Psoas muscle (tissue), 8 donors: ENCODE measurements around the gene AHCYL1. TPM values are rescaled to one million over a fixed set of nuclear protein-coding genes. Genes with fewer than 3 reads are reported as not detected.

Experiments
- ATAC-seq, 4 donors: fragments of 200-7000 bp; cut with Tn5 transposase; one replicate each; pipeline ENCODE4 v1.9.1; 2020; ENCODE audit warnings: moderate library complexity in 3 of 4, mild to moderate bottlenecking in 2 of 4
- DNase-seq, 2 donors: peaks; one replicate each; pipeline ENCODE4 v3.0.0-alpha.2; 2020
- H3K27ac ChIP-seq: fragments of 200-600 bp; one replicate; pipeline ENCODE4 v1.8.0; 2022
- H3K27me3 ChIP-seq, 3 donors: fragments of 200-600 bp in 1 of 3; one replicate each; pipeline versions ENCODE4 v1.6.1 to v1.8.0; 2013 to 2022; ENCODE audit warnings: low read length in 2 of 3, mild to moderate bottlenecking in 2 of 3, moderate library complexity in 1 of 3; ENCODE audit not compliant: insufficient read depth in 3 of 3
- H3K36me3 ChIP-seq, 2 donors: fragments of 200-600 bp in 1 of 2; one replicate each; pipeline versions ENCODE4 v1.6.1 to v1.8.0; 2013 to 2022; ENCODE audit warnings: low read depth in 1 of 2, mild to moderate bottlenecking in 1 of 2, moderate library complexity in 1 of 2; ENCODE audit not compliant: insufficient read depth in 1 of 2
- H3K4me1 ChIP-seq: fragments of 200-600 bp; one replicate; pipeline ENCODE4 v1.8.0; 2022
- H3K4me3 ChIP-seq: fragments of 200-600 bp; one replicate; pipeline ENCODE4 v1.8.0; 2022; ENCODE audit warnings: mild to moderate bottlenecking
- H3K9me3 ChIP-seq: fragments of 200-600 bp; one replicate; pipeline ENCODE4 v1.8.0; 2022
- CTCF ChIP-seq: fragments of 200-600 bp; IDR thresholded peaks from one replicate; pipeline ENCODE4 v1.8.0; 2022; ENCODE audit warnings: antibody characterized with exemption
- WGBS, 3 donors: extraction: QIAGEN DNeasy Blood & Tissue Kit; methylation state at CpG; one replicate each; pipeline versions ENCODE4 v1.1.6 to v1.1.7; 2013; 5-methylcytosine and 5-hydroxymethylcytosine counted together
- intact Hi-C, 2 donors: fragments of 100-400 bp; cut with DNase I; formaldehyde crosslinking; loops; one replicate each; pipeline versions ENCODE4 v1.11.0 to v1.14.2; 2022
- polyA plus RNA-seq, 3 donors: library from polyadenylated mRNA; stranded (reverse); fragments of 200-250 nt; gene quantifications; one replicate each; pipeline ENCODE4 v1.2.3, GENCODE V29; 2013
- total RNA-seq, 4 donors: library from RNA; stranded (reverse); fragmentation: NEBNext Ultra II Directional in 2 of 4; extraction: Animal tissue kit (Norgen Biotek cat#: 25700) in 2 of 4; gene quantifications; one replicate each; pipeline versions ENCODE4 v1.2.1 to v1.2.4, GENCODE V29; 2021 to 2023
- donor health status: healthy with polysubstance abuse.
- donor health status: DM: no; HTN: no; CAD: no; lungs with moderate emphysema.
- donor health status: Bipolar disorder and iron deficiency.
- donor health status: healthy.
- donor health status: DM: yes; HTN: yes; CAD: no.
- donor health status: DM: no; HTN: no; CAD: no.
- donor health status: DM: no; HTN: no; CAD: no.
- donor health status: DM: yes; HTN: yes; CAD: no.

AHCYL1 gene
- total and polyA plus RNA-seq, 7 donors = 42.5 to 128 (median 60.2) TPM

GRCh38 chr1:110047463-110047862, 62.9 kb downstream of the AHCYL1 start:
- ATAC-seq (no peak), DNase-seq (no peak)
- H3K27ac ChIP-seq = no peak overlapping the region
- 75 to 83% (median 78%) methylated on average over 3 of the region's 3 CpGs for WGBS, 3 donors
- no peaks in the 10 kb centered on the region for H3K27me3 ChIP-seq
- peaks cover 4% of the 10 kb centered on the region for H3K4me1 ChIP-seq
- TF ChIP-seq CTCF = no peak
- H3K9me3 ChIP-seq = no peaks in the 10 kb centered on the region
- H3K36me3 ChIP-seq = peaks cover 22 to 100% of the 10 kb centered on the region in 2 donors
- intact Hi-C loops = no loop called here
- no peak overlapping the region for H3K4me3 ChIP-seq

- intact Hi-C loops = no loop called here
- DNase-seq (no peak), ATAC-seq (peak; percentile 9 to 44 (median 24))
- H3K27me3 ChIP-seq = no peaks in the 10 kb centered on the region
- no peak overlapping the region for H3K4me3 ChIP-seq
- H3K4me1 ChIP-seq = peaks cover 4% of the 10 kb centered on the region
- peaks cover 22 to 100% of the 10 kb centered on the region in 2 donors for H3K36me3 ChIP-seq
- WGBS, 3 donors = 34 to 72% (median 44%) methylated on average over 5 of the region's 5 CpGs
- no peak overlapping the region for H3K27ac ChIP-seq
- no peaks in the 10 kb centered on the region for H3K9me3 ChIP-seq
- no peak for TF ChIP-seq CTCF
These were observed 63.7 kb downstream of the AHCYL1 start for GRCh38 chr1:110048240-110048639.

- Histone ChIP-seq H3K27me3 (no peaks in the 10 kb centered on the region), H3K27ac (no peak overlapping the region), H3K36me3 (peaks cover 22 to 100% of the 10 kb centered on the region in 2 donors), H3K4me3 (no peak overlapping the region), H3K4me1 (peaks cover 4% of the 10 kb centered on the region), H3K9me3 (no peaks in the 10 kb centered on the region)
- ATAC-seq (no peak), DNase-seq (no peak)
- 69 to 83% (median 80%) methylated on average over 9 of the region's 9 CpGs for WGBS, 3 donors
- TF ChIP-seq CTCF = no peak
- intact Hi-C loops = no loop called here
These were observed 64.5 kb downstream of the AHCYL1 start for GRCh38 chr1:110048923-110049601.

GRCh38 chr1:110049801-110050601, 65.4 kb downstream of the AHCYL1 start:
- Histone ChIP-seq H3K9me3 (no peaks in the 10 kb centered on the region), H3K27me3 (no peaks in the 10 kb centered on the region), H3K4me3 (no peak overlapping the region), H3K36me3 (peaks cover 25 to 100% of the 10 kb centered on the region in 2 donors), H3K4me1 (peaks cover 4% of the 10 kb centered on the region), H3K27ac (no peak overlapping the region)
- ATAC-seq = no peak
- 68 to 80% (median 74%) methylated on average over 11 of the region's 11 CpGs for WGBS, 3 donors
- TF ChIP-seq CTCF = no peak
- intact Hi-C loops = loop anchor here in 1 of 2 donors (5.0 kb wide), 1 partner anchor 57 kb away; no protein-coding TSS in a partner anchor
- no peak for DNase-seq
